Measurements from ENCODE around the gene ZFP28.
A peak's percentile ranks its signal among the peaks of the same experiment; 100 is the strongest.

Gene ZFP28

GRCh38 chr19:56538761-56539263 is at the start of gene ZFP28:
ZFP28 (plus strand) TSS chr19:56538948; CDS start chr19:56539019, 71 bp downstream.
- peak; percentile 52 for DNase-seq (ENCODE audit: low read depth)

DNA sequence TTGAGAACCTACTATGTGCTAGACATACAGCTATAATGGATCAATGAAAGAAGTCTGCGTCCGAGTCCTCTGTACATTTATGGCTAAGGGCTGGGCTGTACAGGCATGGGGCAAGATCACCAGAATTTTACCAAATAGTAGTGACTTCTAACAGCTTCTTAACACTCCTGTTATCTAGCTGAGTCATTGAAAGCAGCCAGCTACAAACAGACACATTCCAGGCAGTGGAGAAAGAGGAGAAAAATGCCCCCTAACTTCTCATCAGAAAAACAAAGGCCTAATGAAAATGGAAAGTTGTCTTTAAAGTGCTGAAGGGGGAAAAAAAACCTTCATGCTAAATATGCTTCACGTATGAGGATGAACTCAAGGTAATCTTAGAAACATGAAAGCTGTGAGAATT is 47.3 kb upstream of the ZFP28 start:
- DNase-seq (ENCODE audit: low read depth): no peak

GRCh38 chr19:56504581-56504980 is 34.2 kb upstream of the ZFP28 start:
- DNase-seq (ENCODE audit: low read depth): no peak

GRCh38 chr19:56507446-56508289 is 31.1 kb upstream of the ZFP28 start, which contains the start of gene ZNF471:
ZNF471 (plus strand) TSS chr19:56507855; CDS start chr19:56511572, 3,717 bp downstream.
- peak; percentile 58 for DNase-seq (ENCODE audit: low read depth)

DNA sequence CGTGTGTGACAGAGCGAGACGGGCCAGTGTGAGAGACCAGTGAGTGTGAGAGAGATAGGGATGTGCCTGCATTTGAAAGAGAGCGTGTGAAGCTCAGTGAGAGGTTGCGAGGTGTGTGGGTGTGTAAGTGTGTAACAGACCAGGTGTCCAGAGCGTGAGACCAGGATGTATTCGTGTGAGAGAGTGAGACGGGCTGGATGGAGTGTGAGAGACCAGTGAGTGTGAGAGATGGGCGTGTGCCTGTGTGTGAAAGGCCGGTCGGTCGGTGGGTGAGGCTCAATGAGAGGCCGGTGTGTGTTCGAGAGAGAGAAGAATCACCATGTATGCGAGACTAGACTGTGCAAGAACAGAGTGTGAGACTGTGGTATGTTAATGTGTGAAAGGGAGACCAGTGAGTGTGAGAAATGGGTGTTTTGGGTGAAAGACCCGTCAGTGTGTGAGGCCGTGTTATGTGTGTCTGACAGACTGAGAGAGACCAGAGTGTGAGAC is 30.4 kb upstream of the ZFP28 start:
- DNase-seq (ENCODE audit: low read depth): no peak

GRCh38 chr19:56525214-56525860 is 13.4 kb upstream of the ZFP28 start:
- DNase-seq (ENCODE audit: low read depth): no peak

- no peak for DNase-seq (ENCODE audit: low read depth)
Observed at GRCh38 chr19:56537442-56537841, 1.3 kb upstream of the ZFP28 start.

DNA sequence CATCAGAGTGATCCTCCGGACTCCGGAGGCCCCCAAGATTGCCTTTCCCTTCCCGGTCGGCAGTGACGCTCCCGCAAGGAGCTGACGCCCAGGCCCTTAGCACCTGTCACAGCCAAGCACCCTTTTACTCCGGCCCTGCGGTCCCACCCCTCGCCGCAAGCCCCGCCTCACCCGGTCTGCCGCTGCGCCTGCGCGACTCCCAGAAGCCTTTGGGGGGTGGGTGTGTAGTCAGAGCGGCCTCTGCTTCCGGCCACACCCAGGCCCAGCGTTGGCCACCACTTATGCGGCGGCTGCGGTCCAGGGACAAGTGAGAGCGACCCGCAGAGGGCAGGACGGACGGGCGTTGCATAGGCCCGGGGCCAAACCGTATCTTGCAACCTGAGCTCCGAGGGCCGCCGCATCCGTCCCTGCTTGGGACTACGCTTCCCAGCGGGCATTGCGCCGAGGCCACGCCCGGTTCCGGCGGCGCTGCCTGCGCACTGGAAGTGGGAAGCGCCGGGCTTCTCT is 441 bp upstream of the ZFP28 start:
- peak; percentile 82 for DNase-seq (ENCODE audit: low read depth)

- DNase-seq (ENCODE audit: low read depth): no peak
Observed at GRCh38 chr19:56543776-56544175, 5.0 kb downstream of the ZFP28 start.

- DNase-seq (ENCODE audit: low read depth): no peak
Observed at GRCh38 chr19:56547535-56547934, 8.8 kb downstream of the ZFP28 start.

- no peak for DNase-seq (ENCODE audit: low read depth)
Observed at GRCh38 chr19:56554272-56554869, 15.6 kb downstream of the ZFP28 start.

DNA sequence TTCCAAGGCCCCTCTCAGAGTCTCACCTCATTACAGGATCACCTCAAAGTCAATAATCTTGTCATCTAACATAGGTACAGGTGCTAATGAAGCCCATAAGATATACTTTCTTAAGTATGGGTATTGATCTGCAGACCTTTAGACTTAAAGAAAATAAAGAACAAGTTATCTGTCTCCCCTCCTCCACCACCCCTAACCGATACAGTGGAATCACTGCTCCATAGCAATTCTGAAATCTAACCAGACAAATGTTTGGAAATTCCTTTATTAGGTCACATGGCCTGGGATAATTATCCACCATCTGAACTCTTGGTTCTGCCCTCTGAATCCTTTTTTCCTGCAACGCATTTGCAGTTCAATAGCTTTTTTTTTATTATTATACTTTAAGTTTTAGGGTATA is 24.0 kb downstream of the ZFP28 start:
- no peak for DNase-seq (ENCODE audit: low read depth)

DNA sequence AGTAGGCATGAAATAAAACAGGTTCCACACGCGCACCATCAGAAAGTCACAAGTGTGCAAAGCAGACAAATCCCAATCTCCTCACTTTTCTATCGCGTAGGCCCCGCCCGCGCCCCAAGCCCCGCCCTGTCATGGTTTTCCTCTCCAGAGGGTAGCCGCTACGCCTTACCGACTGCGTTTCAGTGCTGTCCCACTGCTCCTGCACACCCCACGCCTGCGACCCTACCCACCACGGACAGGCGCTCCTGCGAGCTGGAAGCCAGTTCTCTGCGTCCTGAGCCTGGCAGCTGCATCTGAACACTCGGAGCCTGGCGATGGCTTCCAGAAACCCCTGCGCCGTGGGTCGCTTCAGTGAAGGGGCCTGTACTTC is 28.1 kb downstream of the ZFP28 start:
- peak; percentile 1 for DNase-seq (ENCODE audit: low read depth)

GRCh38 chr19:56567274-56568120 is 28.7 kb downstream of the ZFP28 start, which contains the start of gene ZNF470:
ZNF470 (plus strand) TSS chr19:56567468; CDS start chr19:56570312, 2,844 bp downstream.
- peak; percentile 82 for DNase-seq (ENCODE audit: low read depth)

GRCh38 chr19:56572589-56572988 is 33.8 kb downstream of the ZFP28 start:
- DNase-seq (ENCODE audit: low read depth): no peak

DNA sequence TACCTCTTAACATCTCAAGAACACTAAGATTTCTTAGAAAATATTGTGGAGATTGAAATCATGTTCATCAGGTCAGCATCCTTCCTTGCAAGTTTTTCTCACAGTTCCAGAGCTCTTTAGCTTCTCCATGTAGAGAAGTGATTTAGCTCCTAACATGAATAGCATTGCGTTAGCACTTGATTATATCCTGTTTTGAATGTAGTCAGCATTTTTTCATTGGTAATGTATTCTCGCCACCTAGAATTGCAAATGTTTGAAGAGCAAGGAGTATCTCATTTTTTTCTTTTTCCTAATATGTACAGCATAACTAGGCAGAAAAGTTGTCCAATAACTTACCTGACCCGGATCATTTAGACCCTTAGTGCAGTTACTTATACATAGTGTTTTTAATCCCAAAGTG is 35.2 kb downstream of the ZFP28 start:
- no peak for DNase-seq (ENCODE audit: low read depth)

DNA sequence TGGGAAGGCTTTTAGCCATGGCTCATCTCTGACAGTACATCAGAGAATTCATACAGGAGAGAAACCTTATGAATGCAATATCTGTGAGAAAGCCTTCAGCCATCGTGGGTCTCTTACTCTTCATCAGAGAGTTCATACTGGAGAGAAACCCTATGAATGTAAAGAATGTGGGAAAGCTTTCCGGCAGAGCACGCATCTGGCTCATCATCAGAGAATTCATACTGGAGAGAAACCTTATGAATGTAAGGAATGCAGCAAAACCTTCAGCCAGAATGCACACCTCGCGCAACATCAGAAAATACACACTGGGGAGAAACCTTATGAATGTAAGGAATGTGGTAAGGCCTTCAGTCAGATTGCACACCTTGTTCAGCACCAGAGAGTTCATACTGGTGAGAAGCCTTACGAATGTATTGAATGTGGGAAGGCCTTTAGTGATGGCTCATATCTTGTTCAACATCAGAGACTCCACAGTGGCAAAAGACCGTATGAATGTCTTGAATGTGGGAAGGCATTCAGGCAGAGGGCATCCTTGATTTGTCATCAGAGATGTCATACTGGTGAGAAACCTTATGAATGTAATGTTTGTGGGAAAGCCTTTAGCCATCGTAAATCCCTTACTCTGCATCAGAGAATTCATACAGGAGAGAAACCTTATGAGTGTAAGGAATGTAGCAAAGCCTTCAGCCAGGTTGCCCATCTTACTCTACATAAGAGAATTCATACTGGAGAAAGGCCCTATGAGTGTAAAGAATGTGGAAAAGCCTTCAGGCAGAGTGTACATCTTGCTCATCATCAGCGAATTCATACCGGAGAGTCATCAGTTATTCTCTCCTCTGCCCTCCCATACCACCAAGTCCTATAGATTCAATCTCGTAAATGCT is 39.2 kb downstream of the ZFP28 start:
- no peak for DNase-seq (ENCODE audit: low read depth)

GRCh38 chr19:56594446-56594782 is 55.7 kb downstream of the ZFP28 start:
- DNase-seq (ENCODE audit: low read depth): no peak

DNA sequence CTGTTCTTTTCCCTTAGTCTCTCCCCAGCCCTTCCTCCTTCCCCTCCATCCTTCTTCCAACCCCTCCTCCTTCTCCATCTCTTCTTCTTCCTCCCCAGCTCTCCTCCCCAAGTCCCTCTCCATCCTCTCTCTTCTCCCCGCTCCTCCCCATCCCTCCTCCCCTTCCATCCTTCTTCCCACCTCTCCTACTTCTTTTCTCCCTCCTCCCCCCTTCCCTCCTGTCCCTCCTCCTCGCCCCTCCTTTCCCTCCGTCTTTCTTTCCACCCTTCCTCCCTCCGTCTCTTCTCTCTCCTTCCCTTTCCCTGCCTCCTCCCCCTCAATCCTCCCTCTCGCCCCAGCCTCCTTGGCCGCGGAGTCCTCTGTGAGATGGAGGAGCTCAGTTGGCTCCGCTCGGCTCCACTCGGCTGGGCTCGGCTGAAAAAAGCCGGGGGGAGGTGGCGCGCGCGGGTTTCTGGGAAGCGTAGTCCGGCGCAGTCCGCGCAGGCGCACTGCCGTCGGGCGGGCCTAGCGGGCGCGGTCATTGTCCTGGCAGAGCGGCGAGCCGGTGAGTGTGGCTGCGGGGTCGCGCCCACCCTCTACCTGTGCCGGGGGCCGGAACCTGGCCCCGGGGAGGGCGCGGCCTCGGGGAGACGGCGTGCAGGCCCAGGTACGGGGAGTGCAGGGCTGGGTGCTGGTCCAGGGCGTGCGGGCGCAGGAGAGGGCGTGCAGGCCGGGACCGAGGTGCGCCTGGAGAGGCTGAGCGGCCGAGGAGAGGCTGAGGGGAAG is 56.2 kb downstream of the ZFP28 start, which contains the start of gene ZNF71:
ZNF71 (plus strand) TSS at position 520 of the 765 bp plus-strand sequence. CDS start 6,257 bp downstream, outside the sequence.
- peak; percentile 76 for DNase-seq (ENCODE audit: low read depth)

GRCh38 chr19:56595548-56595899 is 56.8 kb downstream of the ZFP28 start:
- no peak for DNase-seq (ENCODE audit: low read depth)
